HG03066 (cell line): ENCODE data around the gene ADARB1.

ENCODE experiments used
- ATAC-seq: cut with Tn5 transposase; IDR thresholded peaks from one replicate; pipeline ENCODE4 v1.9.1; 2021; ENCODE audit warnings: low read depth; ENCODE audit not compliant: unreplicated experiment

The ADARB1 gene

DNA sequence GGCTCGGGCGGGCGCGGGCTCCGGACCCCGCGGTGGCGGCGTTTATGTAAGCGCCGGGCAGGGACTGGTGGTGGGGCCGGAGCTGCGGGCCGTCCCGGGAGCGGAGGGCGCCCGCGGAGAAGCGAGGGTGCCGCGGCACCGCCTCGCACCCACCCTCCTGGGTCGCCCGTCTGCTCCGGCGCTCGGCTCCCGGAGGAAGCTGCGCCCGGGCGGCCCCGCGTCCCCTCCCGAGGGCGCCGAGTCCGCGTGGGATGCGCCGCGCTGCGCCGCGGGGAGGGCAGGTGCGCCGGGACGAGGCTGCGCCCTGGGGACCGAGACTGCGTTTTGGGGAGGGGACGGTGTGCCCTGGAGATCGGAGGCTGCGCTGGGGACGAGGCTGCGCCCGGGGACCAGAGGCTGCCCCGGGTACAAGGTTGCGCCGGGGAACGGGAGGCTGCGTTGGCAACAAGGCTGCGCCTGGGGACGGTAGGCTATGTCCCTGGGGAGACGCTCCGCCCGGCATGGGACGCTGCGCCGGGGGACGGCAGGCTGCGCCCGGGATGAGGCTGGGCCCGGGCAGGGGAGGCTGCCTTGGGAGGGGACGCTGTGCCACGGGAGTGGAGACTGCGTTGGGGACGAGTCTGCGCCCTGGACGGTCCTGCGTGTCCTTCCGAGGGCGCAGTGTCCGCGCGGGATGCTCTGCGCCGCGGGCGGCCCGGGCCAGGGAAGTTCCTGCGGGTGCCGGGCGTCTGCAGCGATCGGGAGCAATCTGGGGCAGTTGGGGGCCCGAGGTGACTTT is 627 bp downstream of the ADARB1 start:
- no peak for ATAC-seq

DNA sequence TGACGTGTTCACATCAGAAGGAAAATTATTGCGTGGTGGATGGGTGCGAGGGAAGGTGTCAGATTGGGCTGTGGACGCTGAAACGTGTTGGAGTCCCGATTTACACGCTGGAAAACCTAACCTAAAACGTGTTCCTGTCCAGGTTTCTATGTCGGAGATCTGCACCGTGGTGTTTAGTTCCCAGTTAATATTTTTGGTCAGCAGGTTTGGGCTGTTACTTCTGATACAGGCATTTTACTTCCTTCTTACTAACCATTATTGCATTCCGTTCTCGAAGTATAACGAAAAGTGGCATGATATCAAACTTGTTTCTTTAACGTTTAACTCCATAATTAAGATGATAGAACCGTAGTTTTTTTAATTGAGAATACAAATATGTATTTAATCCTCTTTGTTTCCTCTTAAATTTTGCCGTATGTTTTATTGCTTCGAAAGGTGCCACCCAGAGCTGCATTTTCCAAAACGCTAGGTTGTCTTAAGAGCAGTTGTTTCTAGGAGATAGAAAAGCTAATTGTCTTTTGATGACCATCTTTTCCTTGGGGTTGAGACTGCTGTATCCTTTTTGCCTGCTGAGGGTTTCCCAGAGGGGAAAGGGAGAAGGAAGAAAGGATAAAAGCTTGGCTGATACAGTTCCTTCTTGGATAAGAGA is 1.3 kb downstream of the ADARB1 start:
- ATAC-seq: no peak

DNA sequence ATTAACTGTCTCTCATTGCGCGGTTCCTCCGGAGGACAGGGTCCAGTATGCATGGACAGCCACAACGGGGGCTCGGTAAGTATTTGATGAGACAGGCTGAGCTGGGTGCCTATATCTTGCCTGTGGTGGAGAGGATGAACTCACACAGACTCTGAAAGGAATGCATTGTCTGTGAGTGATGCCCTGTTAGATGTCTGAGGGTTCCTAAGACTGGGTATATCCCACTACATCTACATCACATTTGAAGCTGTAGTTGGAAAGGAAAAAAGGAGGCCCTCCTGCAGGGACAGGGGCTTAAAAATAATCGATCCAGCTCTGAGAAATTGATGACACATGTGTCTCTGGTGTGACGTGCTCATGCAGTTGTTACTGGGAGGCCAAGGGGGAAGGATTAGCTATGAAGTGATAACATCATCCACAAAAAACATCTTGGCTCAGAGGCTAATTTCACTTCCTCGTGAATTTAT is 1.9 kb downstream of the ADARB1 start:
- no peak for ATAC-seq

DNA sequence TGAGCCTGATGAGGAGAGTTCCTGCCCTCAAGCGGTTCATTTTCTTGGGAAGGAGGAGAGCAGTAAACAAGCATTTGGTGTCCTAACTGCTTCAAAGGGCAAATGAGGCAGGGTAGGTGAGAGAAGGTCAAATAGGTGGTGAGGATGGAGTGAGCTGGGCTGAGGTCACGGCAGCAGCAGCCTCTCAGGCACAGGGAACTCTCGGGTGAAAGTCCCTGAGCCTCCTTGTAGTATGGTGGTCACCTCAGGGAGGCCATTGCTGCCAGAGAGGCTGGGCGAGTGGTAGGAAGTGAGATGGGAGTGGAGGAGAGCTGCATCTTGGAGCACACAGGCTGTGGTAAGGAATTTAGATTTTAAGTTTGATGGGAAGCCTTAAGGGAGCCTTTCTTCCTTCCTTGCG is 4.0 kb downstream of the ADARB1 start:
- ATAC-seq: no peak

DNA sequence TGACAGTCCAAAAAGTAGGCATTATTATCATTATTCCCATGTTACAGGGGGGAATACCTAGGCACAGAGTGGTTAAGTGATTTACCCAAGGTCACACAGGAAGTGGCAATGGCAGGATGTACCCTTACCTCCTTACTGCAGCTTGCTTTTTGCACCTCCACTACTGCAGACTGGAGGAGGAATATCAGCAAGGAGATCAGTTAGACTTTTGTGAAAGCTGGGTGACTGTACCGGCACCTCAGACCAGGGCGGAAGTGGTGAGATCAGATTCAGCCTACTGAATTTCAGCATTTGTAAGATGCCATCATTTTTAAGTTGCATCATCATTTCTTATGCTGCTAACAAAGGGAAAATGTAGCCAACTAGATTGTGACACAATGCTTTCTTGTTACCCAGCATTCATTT is 4.5 kb downstream of the ADARB1 start:
- ATAC-seq: no peak

DNA sequence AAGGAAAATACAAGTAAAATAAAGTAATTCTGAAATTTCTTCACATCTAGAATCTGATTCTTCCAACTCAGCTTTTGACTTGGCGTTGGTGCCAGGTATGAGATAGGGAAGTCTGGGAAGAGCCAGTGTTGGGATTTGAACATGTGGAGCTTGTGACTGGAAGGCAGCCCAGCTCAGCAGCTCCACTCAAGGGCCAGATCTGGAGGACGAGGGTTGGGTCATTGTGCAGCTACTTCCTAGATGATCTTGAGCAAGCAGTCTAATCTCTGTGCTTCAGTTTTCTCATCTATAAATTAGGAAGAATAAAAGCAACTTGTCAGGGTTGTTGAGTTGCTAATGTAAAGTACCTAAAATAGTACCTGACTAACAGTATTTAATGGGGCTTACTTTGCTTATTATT is 5.0 kb downstream of the ADARB1 start:
- ATAC-seq: no peak

DNA sequence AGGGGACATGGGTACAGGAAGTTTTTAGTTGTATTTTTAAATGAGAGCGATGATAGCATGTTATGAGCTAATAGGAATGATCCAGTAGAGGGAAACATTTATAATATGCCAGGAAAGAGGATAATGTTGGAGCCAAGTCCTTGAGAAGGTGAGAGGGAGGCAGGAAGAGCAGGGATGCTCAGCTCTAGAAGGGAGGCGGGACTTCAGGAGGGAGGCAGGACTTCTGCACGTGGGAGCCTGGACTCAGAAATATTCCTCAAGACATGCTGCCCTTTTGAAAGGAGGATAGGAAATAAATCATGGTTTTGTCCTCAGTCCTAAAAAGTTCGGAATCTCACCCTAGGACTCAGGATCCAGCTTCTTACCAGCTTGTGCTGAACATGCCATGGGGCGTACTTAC is 5.9 kb downstream of the ADARB1 start:
- ATAC-seq: no peak

DNA sequence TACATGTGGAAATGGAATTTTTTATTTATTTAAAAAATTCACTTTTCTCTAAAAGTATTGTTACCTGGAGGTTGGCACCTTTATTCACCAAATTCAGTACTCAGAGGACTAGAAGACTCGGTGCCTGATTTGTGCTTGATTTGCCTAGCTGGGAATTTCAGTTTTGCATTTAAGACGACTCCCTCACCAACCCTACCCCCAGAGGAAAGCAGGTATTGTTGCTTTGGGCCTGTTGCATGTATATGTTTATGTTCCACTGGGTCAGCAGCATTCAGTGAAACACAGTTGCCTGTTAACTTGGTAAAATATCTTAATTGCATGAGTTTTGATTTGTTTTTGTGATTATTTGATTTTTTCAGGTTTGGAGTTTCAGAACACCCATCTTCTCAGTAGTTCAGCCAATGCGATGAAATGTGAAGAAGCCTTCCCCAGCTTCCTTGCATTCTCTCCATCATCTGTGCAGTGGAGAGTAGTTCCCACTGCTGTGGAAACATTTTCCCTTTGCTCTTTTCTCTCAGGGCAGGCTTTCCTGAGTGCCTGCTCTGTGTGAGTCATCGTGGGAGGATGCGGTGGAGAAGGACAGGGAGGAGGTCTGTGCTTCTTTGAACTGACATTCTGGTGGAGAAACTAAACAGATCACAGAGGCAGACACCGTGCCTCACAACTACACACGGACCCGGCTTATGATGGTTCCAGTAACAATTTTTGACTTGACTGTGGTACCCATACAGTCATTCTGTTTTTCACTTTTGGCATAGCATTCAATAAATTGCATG is 6.4 kb downstream of the ADARB1 start:
- no peak for ATAC-seq

DNA sequence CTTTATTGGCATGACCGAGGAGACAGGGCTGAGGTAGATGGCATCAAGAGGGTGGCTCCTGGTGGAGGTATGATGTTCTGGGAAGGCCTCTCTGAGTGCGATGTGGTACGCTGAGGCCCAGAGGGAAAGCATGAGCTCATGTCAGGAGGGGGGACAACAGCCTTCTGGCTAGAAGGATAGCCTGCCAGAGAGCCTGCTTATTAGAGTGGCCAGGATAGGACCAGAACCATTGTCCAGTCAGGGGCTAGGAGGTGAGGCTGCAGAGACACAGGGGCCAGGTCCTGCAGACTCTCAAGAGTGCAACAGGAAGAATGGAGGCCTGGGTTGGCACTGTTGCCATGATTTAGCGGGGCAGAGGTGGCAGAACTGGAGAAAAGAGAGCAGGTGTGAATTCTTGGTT is 7.3 kb downstream of the ADARB1 start:
- ATAC-seq: no peak

DNA sequence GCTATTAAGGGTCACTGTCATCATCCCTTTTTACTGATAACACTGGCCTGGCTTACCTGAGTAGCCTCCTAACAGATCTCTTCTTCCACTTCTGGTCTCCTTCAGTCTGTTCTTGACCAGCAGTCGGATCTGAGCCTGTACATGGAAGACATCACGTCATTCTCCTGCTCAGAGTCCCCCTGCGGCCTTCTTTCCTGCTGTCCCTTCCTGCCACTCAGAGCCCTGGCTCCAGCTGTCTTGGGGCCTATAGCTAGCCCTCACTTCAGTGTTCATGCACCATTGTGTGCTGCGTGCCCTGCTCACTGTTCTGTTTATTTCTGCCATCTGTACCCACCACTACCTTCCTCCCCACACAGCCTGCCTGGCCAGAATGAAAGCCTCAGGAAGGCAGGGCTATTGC is 8.4 kb downstream of the ADARB1 start:
- ATAC-seq: no peak

DNA sequence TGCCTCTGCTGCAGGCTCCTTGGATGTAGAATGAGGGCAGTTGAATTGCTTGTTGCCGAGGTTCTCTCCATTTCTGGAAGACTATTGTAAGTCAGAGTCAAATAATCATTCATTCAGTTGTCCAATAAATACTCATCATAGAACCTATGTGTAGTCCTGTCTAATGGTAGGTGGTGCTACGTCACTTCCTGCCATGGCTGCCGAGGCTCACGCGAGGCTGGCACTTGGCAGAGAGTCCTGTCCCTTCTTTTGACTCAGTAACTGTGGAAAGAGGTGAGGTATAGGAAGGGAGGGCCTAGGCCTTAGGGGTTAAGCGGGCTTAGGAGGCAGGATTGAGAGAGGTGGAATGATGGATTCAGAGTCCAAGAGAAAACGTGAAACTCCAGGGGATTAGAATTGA is 9.7 kb downstream of the ADARB1 start:
- no peak for ATAC-seq

DNA sequence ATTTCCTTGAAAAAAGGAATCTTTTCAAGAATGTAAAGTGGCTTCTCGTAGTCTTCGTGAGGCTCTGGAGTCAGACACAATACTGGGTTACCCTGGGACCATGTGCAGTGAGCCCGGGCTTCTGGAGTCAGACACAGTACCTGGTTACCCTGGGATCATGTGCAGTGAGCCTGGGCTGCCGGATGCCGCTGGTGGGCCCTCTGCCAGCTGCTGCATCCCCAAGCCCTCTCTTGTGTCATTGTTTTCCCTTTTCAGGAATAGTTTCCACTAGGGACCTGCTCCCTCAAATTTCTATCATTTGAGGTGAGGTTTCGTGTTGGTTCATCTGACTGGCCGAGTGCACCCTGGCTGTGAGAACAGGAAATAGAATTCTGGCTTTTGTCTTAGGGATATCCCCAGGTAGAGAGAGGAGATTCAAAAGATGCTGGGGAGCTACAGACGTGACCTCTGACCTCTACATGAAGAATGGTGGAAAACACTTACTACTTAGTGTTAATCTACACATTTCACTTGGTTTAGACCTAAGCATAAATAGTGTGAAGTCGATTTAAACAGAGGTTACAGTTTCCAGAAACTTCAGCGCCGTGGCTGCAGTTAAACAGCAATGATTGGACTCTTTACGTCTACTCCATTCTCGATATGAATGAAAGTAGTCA is 10.6 kb downstream of the ADARB1 start:
- no peak for ATAC-seq

DNA sequence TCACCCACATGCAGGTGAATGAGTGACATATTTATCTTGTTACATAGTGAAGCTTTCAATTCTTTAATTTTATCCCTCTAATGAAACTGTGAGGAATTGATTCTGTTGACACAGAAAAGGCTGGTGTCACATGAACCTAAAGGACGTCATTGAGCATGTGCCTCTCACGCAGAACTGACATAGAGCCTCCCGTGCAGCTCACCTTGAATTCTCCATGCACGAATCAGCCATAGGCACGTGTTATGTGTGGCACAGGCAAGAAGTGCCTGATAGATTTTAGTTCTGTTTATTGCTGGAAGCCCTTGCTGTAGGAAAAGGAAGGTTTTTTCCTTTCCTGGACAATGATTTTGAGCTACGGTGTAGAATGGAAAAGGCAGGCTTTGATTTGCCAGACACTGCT is 11.3 kb downstream of the ADARB1 start:
- no peak for ATAC-seq

DNA sequence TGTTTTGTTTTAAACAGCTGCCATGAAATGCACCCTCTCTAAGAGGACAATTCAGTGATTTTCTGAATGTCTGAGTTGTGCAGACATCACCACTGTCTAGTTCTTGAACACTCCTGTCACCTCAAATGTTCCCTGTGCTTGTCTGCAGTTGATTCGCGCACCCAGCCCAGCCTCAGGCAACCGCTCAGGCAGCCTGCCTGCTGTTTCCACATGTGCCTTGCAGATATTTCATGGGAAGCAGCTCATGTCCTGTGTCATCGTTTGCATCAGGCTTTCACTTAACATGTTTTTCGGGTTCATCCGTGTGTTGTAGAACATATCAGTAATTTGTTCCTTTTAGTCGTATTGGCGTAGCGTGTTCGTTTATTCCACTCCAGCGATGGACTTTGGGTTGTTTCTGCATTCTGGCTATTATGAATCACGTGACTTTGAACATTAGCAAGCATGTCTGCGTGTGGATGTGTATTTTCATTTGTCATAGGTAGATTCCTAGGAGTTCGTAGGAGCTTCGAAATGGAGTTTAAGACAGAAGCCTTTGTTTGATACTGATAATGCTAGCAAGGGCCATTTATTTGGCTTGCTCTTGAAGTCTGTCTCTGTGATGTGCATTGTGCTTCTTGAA is 12.1 kb downstream of the ADARB1 start:
- ATAC-seq: no peak

DNA sequence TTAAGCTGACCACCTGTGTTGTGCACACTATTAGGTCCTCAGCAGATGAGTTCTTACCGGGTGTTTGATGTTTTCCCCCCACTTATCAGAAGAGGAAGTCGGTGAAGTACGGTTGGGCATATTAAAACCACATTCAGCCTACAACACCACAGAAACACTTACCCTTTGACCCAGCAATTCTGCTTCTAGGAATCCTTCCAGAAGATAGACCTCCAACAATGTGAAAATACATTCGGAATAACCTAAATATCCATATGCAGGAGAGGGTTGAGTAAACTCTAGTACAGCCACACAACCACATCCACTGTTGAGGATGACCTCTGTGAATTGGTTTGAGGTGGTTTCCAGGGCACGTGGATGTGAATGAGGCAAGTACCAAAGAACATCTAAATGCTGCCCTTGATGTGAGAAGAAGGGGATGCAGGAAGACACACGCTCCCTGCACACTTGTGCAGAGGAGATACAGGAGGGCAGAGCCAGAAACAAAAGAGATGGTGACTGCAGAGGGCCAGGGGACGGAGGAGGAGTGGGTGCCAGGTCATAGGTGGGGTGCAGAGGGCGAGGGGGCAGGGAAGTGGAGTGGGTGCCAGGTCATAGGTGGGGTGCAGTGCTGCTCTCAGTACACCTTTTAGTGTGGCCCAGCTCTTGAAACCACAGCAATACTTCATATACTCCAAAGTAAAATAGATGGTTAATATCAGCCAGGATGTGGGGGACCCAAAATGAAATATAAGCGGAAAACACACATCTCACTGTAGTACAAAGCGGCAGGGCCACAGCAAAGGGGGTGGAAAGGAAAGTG is 12.8 kb downstream of the ADARB1 start:
- ATAC-seq: no peak

DNA sequence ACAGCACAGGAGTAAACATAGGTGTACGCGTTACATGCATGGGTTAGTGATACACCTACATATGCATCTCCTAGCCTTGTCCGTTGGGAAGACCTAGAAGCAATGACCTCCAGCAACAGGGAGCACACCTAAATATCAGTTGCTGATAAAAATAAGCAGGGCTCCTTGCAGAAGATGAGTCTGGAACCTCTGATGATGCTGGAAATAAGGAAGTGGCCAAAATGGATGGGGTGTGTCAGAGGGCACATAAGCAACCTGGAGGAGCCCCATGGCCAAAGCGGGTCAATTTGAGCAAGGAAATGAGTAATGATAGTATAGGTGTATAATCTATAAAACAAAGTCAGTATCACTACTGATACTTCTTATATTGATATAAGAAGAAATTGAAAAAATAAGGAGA is 13.7 kb downstream of the ADARB1 start:
- no peak for ATAC-seq

DNA sequence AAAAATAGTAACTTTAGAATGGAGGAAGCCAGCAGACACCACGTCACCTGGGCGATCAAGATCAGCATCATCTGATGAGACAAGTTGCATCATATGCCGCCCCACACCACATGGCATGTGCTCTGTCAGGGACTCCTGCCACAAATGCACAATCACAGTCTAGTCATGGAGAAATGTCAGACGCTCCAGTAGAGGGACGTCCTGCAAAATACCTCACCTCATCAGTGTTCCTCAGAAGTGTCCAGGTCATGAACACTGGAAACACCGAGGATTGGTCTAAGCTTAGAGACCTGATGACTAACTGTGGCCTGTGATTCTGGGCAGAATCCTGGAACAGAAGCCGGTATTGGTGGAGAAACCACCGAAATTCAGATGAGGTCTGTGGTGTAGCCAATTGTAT is 14.3 kb downstream of the ADARB1 start:
- ATAC-seq: no peak

DNA sequence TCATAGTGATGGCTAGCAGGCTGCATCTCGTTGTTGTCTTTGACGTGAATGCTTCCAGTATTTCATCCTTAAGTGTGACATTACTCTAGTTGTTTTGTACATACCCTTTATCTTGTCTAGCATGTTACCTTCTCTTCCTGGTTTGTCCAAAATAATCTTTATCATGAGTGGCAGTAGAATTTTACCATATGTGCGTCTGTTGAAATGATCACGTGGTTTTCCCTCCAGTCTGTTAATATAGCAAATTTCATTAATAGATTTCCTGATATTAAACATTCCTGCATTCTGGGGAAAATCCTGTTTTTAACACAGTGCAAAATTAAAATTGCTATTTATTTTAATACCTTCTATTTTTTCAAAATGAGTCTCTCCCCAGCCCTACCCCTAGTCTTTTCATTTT is 15.6 kb downstream of the ADARB1 start:
- ATAC-seq: no peak

DNA sequence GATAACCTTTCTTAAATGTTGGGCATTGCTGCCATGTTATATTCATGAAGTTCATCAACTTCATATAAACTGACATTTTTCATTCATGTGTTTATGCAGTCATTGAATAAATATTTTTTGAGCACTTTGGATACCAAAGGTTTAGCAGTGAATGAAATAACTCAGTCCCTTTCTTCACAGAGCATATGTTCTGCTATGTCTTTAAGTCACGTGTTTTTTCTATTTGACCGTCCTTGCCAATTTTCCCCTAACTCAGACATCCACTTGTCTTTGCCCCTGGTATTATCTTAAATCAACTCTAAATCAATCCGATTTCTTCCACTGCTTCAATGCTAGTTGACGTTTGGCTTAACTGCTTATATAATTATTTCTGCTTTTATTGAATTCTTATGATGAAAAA is 16.6 kb downstream of the ADARB1 start:
- no peak for ATAC-seq
